Neural cell (in vitro differentiated cells): ENCODE results near the gene PSMC4. TPM values are rescaled to one million over a fixed set of nuclear protein-coding genes. Genes with fewer than 3 reads are reported as not detected.

Source experiments
- H2AFZ ChIP-seq: fragments of 200-600, 300-800 bp; sonication (generic), shearing (Covaris generic); 2 replicates; pipeline ENCODE4 v1.6.0; 2014; ENCODE audit warnings: low read depth, mild to moderate bottlenecking, antibody characterized with exemption, low read length, moderate library complexity
- H3F3A ChIP-seq: fragments of 200-600 bp; shearing (Covaris generic); 2 replicates; pipeline ENCODE4 v1.6.1; 2016; ENCODE audit warnings: mild to moderate bottlenecking, moderate library complexity, mixed read lengths, antibody characterized with exemption, low read length; ENCODE audit not compliant: insufficient read depth, poor library complexity, severe bottlenecking
- H3K27ac ChIP-seq: fragments of 200-600, 300-800 bp; sonication (generic), shearing (Covaris generic); 2 replicates; pipeline ENCODE4 v1.5.1; 2014; ENCODE audit warnings: mild to moderate bottlenecking, low read length, moderate library complexity
- H3K27me3 ChIP-seq: fragments of 300-800, 200-600 bp; sonication (generic), shearing (Covaris generic); 2 replicates; pipeline ENCODE4 v1.6.0; 2014; ENCODE audit warnings: mild to moderate bottlenecking, low read depth, low read length, moderate library complexity; ENCODE audit not compliant: insufficient read depth
- H3K36me3 ChIP-seq: fragments of 300-800, 200-600 bp; sonication (generic), shearing (Covaris generic); 2 replicates; pipeline ENCODE4 v1.5.1; 2014; ENCODE audit warnings: mild to moderate bottlenecking, antibody characterized with exemption, low read length, moderate library complexity; ENCODE audit not compliant: insufficient read depth
- H3K4me2 ChIP-seq: fragments of 300-800, 200-600 bp; sonication (generic), shearing (Covaris generic); 2 replicates; pipeline ENCODE4 v1.6.0; 2014; ENCODE audit warnings: mild to moderate bottlenecking, low read length
- H3K4me3 ChIP-seq: fragments of 300-800, 200-600 bp; sonication (generic), shearing (Covaris generic); 2 replicates; pipeline ENCODE4 v1.5.1; 2014; ENCODE audit warnings: mild to moderate bottlenecking, low read length, moderate library complexity
- H3K79me2 ChIP-seq: fragments of 200-600 bp; shearing (Covaris generic); replicated peaks from 2 replicates; pipeline ENCODE4 v1.6.0; 2014; ENCODE audit warnings: mild to moderate bottlenecking, low read length, moderate library complexity; ENCODE audit not compliant: insufficient read depth
- H3K9ac ChIP-seq: fragments of 300-800, 200-600 bp; sonication (generic), shearing (Covaris generic); 2 replicates; pipeline ENCODE4 v1.6.1; 2016; ENCODE audit warnings: mild to moderate bottlenecking, low read length, mixed read lengths
- H3K9me2 ChIP-seq: fragments of 200-600 bp; shearing (Covaris generic); 2 replicates; pipeline ENCODE4 v1.6.1; 2016; ENCODE audit warnings: mild to moderate bottlenecking, low read length, mixed read lengths; ENCODE audit not compliant: insufficient read depth
- H3K9me3 ChIP-seq: fragments of 200-600, 300-800 bp; sonication (generic), shearing (Covaris generic); 2 replicates; pipeline ENCODE4 v1.6.1; 2016; ENCODE audit warnings: mild to moderate bottlenecking, mixed run types, low read length, moderate library complexity, mixed read lengths
- H4K20me1 ChIP-seq: fragments of 200-600 bp; shearing (Covaris generic); 2 replicates; pipeline ENCODE4 v1.6.1; 2016; ENCODE audit warnings: mild to moderate bottlenecking, mixed run types; ENCODE audit not compliant: insufficient read depth
- CTCF ChIP-seq: fragments of 450-650 bp; IDR thresholded peaks from 2 replicates; pipeline ENCODE4 v1.5.1; 2014; ENCODE audit warnings: antibody characterized with exemption, mild to moderate bottlenecking, moderate library complexity; ENCODE audit not compliant: poor library complexity, severe bottlenecking
- EP300 ChIP-seq: fragments of 450-650 bp; conservative IDR thresholded peaks from 2 replicates; pipeline ENCODE4 v1.6.1; 2014; ENCODE audit warnings: antibody characterized with exemption, mild to moderate bottlenecking, moderate library complexity; ENCODE audit not compliant: poor library complexity, severe bottlenecking
- EZH2 ChIP-seq: fragments of 200-600, 300-800 bp; shearing (Covaris generic), sonication (generic); IDR thresholded peaks from 2 replicates; pipeline ENCODE4 v1.6.1; 2014; ENCODE audit warnings: antibody characterized with exemption, low read length, borderline replicate concordance, mild to moderate bottlenecking; ENCODE audit not compliant: insufficient read depth, poor library complexity, severe bottlenecking
- MXI1 ChIP-seq: fragments of 450-650 bp; conservative IDR thresholded peaks from 2 replicates; pipeline ENCODE4 v1.6.1; 2014; ENCODE audit warnings: antibody characterized with exemption, mild to moderate bottlenecking; ENCODE audit not compliant: poor library complexity, severe bottlenecking
- POLR2AphosphoS5 ChIP-seq: IDR thresholded peaks from 2 replicates; pipeline ENCODE4 v1.6.1; 2012
- RAD21 ChIP-seq: fragments of 450-650 bp; conservative IDR thresholded peaks from 2 replicates; pipeline ENCODE4 v1.6.1; 2014; ENCODE audit warnings: antibody characterized with exemption, mild to moderate bottlenecking, moderate library complexity
- REST ChIP-seq: IDR thresholded peaks from 2 replicates; pipeline ENCODE4 v1.6.1; 2012; ENCODE audit warnings: borderline replicate concordance
- SMC3 ChIP-seq: fragments of 450-650 bp; conservative IDR thresholded peaks from 2 replicates; pipeline ENCODE4 v1.6.1; 2014; ENCODE audit warnings: antibody characterized with exemption, mild to moderate bottlenecking, moderate library complexity; ENCODE audit not compliant: poor library complexity
- TAF1 ChIP-seq: IDR thresholded peaks from 2 replicates; pipeline ENCODE4 v1.6.1; 2012; ENCODE audit warnings: low read depth
- polyA plus RNA-seq: library from polyadenylated mRNA; depleted of rRNA; stranded (reverse); fragments of >200 nt; gene quantifications from 2 replicates; pipeline ENCODE4 v1.2.3, GENCODE V29; 2014

The PSMC4 gene
- polyA plus RNA-seq, 1 donor from 2014 or later, result 151 TPM

- Histone ChIP-seq H3K4me3 (no peak overlapping the region), H3K9me3 (no peaks in the 10 kb centered on the region), H3K9ac (no peak overlapping the region), H3K27me3 (no peaks in the 10 kb centered on the region), H2AFZ (no peak overlapping the region), H3K9me2 (no peaks in the 10 kb centered on the region), H3K27ac (no peak overlapping the region), H4K20me1 (no peaks in the 10 kb centered on the region), H3K4me2 (no peak overlapping the region), H3K36me3 (no peaks in the 10 kb centered on the region), H3K79me2 (no peaks in the 10 kb centered on the region), H3F3A (no peaks in the 10 kb centered on the region)
- TF ChIP-seq TAF1 (no peak), MXI1 (no peak), REST (no peak), EZH2 (no peak), CTCF (no peak), POLR2AphosphoS5 (no peak), SMC3 (no peak), RAD21 (no peak), EP300 (no peak)
Measured at GRCh38 chr19:39949026-39949747, 21.8 kb upstream of the PSMC4 start.

- Histone ChIP-seq H3K9me3 (no peaks in the 10 kb centered on the region), H3K79me2 (no peaks in the 10 kb centered on the region), H2AFZ (no peak overlapping the region), H3F3A (no peaks in the 10 kb centered on the region), H3K4me3 (no peak overlapping the region), H3K9ac (no peak overlapping the region), H3K4me2 (no peak overlapping the region), H3K36me3 (no peaks in the 10 kb centered on the region), H3K27me3 (no peaks in the 10 kb centered on the region), H3K27ac (no peak overlapping the region), H3K9me2 (no peaks in the 10 kb centered on the region), H4K20me1 (no peaks in the 10 kb centered on the region)
- no peak for TF ChIP-seq REST
- TF ChIP-seq POLR2AphosphoS5, result no peak
Measured at GRCh38 chr19:39951065-39951650, 19.8 kb upstream of the PSMC4 start.
